HG02798 (cell line): ENCODE results near the gene GLIPR2.
"Not testable (repeated sequence)": the region's sequence is repeated elsewhere in the genome, so short reads cannot be mapped to it uniquely, and the experiment has no call there.

Experiments
- ATAC-seq: cut with Tn5 transposase; IDR thresholded peaks from one replicate; pipeline ENCODE4 v1.9.1; 2021; ENCODE audit warnings: mild to moderate bottlenecking; ENCODE audit not compliant: unreplicated experiment, poor library complexity

Gene GLIPR2

GRCh38 chr9:36136272-36136893 is at the start of gene GLIPR2:
Gene GLIPR2 (plus strand): TSS chr9:36136733. CDS start chr9:36136779, 46 bp downstream.
- ATAC-seq = peak; percentile 96

GRCh38 chr9:36087054-36087453 is 49.5 kb upstream of the GLIPR2 start:
- not testable (repeated sequence) for ATAC-seq

- ATAC-seq = no peak
Measured at GRCh38 chr9:36088020-36088419, 48.5 kb upstream of the GLIPR2 start.

GRCh38 chr9:36091026-36091953 is 45.2 kb upstream of the GLIPR2 start:
- ATAC-seq = no peak

- ATAC-seq = no peak
Measured at GRCh38 chr9:36092014-36092413, 44.5 kb upstream of the GLIPR2 start.

GRCh38 chr9:36092509-36093215 is 43.9 kb upstream of the GLIPR2 start:
- ATAC-seq = peak; percentile 83

- ATAC-seq = no peak
Measured at GRCh38 chr9:36093384-36093783, 43.1 kb upstream of the GLIPR2 start.

- ATAC-seq = no peak
Measured at GRCh38 chr9:36099718-36100117, 36.8 kb upstream of the GLIPR2 start.

GRCh38 chr9:36100532-36100931 is 36.0 kb upstream of the GLIPR2 start:
- ATAC-seq = no peak

- no peak for ATAC-seq
Measured at GRCh38 chr9:36101916-36102741, 34.4 kb upstream of the GLIPR2 start.

- peak; percentile 63 for ATAC-seq
Measured at GRCh38 chr9:36102742-36103495, 33.6 kb upstream of the GLIPR2 start.

GRCh38 chr9:36109071-36109470 is 27.5 kb upstream of the GLIPR2 start:
- no peak for ATAC-seq

- ATAC-seq = no peak
Measured at GRCh38 chr9:36110434-36110833, 26.1 kb upstream of the GLIPR2 start.

GRCh38 chr9:36112516-36112915 is 24.0 kb upstream of the GLIPR2 start:
- ATAC-seq = no peak

- no peak for ATAC-seq
Measured at GRCh38 chr9:36113999-36114398, 22.5 kb upstream of the GLIPR2 start.

- ATAC-seq = no peak
Measured at GRCh38 chr9:36116593-36116992, 19.9 kb upstream of the GLIPR2 start.

- no peak for ATAC-seq
Measured at GRCh38 chr9:36118201-36118600, 18.3 kb upstream of the GLIPR2 start.

GRCh38 chr9:36118706-36119105 is 17.8 kb upstream of the GLIPR2 start:
- ATAC-seq = no peak

- no peak for ATAC-seq
Measured at GRCh38 chr9:36119476-36119875, 17.1 kb upstream of the GLIPR2 start.
